Activated CD8-positive, alpha-beta memory T cell treated with anti-CD3 and anti-CD28 coated beads, Interleukin-2, amount 10 ng/mL, durations not matched to agents 7 days and 5 days (primary cell): ENCODE measurements around the gene TP53INP2. TPM values are rescaled to one million over a fixed set of nuclear protein-coding genes. Genes with fewer than 3 reads are reported as not detected.

Experiments
- ATAC-seq: fragments of 150-1000 bp; cut with Tn5 transposase; one replicate; pipeline ENCODE4 v1.10.0; 2021; ENCODE audit warnings: moderate library complexity
- CTCF ChIA-PET: fragments of 350-600 bp; sonication (Branson Sonifier 250); formaldehyde crosslinking; loops from one replicate; lab custom pipeline; 2021; ENCODE audit warnings: antibody characterized with exemption; lab: Charles Lee
- DNase-seq: peaks from one replicate; pipeline ENCODE4 v3.0.0-alpha.2; 2020
- H3K27ac Mint-ChIP-seq: one replicate; pipeline ENCODE4 v1.8.0; 2021; ENCODE audit warnings: mild to moderate bottlenecking, mixed read lengths
- H3K27me3 Mint-ChIP-seq: one replicate; pipeline ENCODE4 v1.8.0; 2021; ENCODE audit warnings: mixed read lengths
- H3K36me3 Mint-ChIP-seq: one replicate; pipeline ENCODE4 v1.8.0; 2021; ENCODE audit warnings: mild to moderate bottlenecking, mixed read lengths
- H3K4me1 Mint-ChIP-seq: one replicate; pipeline ENCODE4 v1.8.0; 2021; ENCODE audit warnings: mixed read lengths
- H3K4me3 Mint-ChIP-seq: one replicate; pipeline ENCODE4 v1.8.0; 2021; ENCODE audit warnings: mild to moderate bottlenecking, moderate library complexity, mixed read lengths
- H3K9me3 Mint-ChIP-seq: one replicate; pipeline ENCODE4 v1.8.0; 2022; ENCODE audit warnings: low read depth, mixed read lengths
- total RNA-seq, 2 experiments: library from RNA; stranded (reverse); gene quantifications; one replicate each; pipeline ENCODE4 v1.2.3, GENCODE V29; 2021

The TP53INP2 gene
- total RNA-seq, 2 experiments from 2014 or later, result 1.4 to 2.4 TPM

DNA sequence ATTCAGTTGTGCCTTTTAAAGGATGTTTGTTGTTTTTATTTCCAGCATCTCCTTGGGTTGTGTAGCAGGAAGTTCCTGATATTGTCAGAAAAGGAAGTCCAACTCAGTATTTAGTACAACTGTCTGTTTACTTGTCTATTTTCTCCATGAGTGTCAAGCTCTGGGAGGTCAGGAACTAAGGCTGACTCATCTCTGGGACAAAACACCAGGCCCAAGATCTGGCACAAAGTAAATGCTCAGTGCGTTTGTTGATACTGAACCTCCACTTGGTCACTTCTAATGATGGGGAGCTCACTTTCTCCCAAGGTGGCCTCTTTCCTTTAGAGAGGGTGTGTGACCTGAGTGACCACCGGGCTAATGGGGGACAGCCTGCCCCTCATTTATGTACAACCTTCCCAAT lies 14.7 kb upstream of the TP53INP2 start:
- ATAC-seq (no peak), DNase-seq (no peak)
- Mint-ChIP-seq H3K4me1 (no peaks in the 10 kb centered on the region), H3K9me3 (no peaks in the 10 kb centered on the region), H3K27ac (no peak overlapping the region), H3K36me3 (no peaks in the 10 kb centered on the region), H3K4me3 (no peak overlapping the region), H3K27me3 (no peaks in the 10 kb centered on the region)
- CTCF ChIA-PET, result no interaction called here

DNA sequence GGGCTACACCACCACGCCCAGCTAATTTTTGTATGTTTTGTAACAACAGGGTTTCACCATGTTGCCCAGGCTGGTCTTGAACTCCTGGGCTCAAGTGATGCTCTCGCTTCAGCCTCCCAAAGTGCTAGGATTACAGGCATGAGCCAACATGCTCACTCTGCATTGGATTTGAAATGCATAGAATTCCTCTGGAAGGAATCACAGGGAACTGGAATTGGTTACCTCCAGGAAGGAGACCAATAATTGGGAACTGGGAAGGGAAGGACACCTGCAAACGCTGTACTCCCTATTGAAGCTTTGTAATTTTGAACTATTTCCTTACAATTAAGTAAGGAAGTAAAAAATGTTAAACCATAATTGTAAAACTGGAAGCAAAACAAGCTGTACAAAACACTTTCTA lies 12.3 kb upstream of the TP53INP2 start:
- Mint-ChIP-seq H3K4me3 (no peak overlapping the region), H3K36me3 (no peaks in the 10 kb centered on the region), H3K4me1 (no peaks in the 10 kb centered on the region), H3K9me3 (no peaks in the 10 kb centered on the region), H3K27me3 (no peaks in the 10 kb centered on the region), H3K27ac (no peak overlapping the region)
- DNase-seq (no peak), ATAC-seq (no peak)
- CTCF ChIA-PET, result no interaction called here

DNA sequence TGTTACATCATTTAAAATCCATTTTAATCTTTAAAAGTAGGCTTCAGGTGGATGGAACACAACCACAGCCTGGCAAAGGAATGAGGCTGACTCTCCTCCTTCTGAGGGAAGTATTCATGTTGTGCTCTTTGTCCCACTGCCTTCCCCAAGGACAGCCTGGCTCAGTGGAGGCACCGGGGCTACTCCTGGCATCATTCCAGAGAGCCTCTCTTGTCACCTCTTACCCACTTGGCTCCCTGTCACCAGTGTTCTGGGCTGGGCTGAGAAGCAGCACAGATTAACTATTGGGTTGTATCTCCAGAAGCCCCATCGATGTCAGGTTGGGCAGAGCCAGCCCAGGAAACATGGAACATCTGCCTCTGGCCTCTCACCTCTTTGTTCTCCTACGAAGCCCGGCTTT lies 10.7 kb upstream of the TP53INP2 start:
- no peak for ATAC-seq
- peaks cover 4% of the 10 kb centered on the region for H3K27me3 Mint-ChIP-seq
- H3K4me3 Mint-ChIP-seq, result no peak overlapping the region
- H3K4me1 Mint-ChIP-seq, result no peaks in the 10 kb centered on the region
- DNase-seq, result no peak
- CTCF ChIA-PET, result no interaction called here
- H3K27ac Mint-ChIP-seq, result no peak overlapping the region
- H3K36me3 Mint-ChIP-seq, result no peaks in the 10 kb centered on the region
- H3K9me3 Mint-ChIP-seq, result no peaks in the 10 kb centered on the region

DNA sequence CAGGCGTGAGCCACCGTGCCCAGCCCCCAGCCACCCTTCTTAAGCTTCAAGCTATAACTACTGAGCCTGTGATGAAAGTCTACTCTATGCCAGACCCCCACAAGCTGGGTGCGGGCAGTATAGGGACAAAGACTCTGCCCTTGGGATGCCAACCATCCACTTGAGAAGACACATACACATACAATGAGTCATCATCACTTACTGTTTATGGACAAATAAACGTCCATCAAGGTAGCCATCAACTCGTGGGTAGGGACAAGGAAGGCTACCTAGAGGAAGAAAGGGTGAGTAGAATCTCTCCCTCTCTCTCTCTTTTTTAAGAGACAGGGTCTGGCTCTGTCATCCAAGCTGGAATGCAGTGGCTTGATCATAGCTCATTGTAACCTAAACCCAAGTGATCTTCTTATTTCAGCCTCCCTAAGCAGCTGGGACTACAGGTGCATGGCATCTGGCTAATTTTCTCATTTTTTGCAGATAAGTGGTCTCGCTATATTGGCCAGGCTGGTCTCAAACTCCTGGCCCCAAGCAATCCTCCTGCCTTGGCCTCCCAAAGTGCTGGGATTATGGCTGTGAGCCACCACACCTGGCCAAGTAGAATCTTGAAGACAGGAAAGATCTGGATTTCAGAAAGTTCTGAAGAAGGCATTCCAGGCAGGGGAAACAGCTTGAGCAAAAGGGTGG lies 2.6 kb upstream of the TP53INP2 start:
- DNase-seq, result no peak
- Mint-ChIP-seq H3K36me3 (no peaks in the 10 kb centered on the region), H3K4me1 (peaks cover 16% of the 10 kb centered on the region), H3K9me3 (no peaks in the 10 kb centered on the region), H3K27me3 (peaks cover 23% of the 10 kb centered on the region), H3K4me3 (no peak overlapping the region), H3K27ac (no peak overlapping the region)
- CTCF ChIA-PET, result interaction anchor here (0.5 to 3.8 kb wide), 3 partner anchors 165 to 1683 kb away, joined by 3 to 21 read pairs (median 4); no protein-coding TSS in a partner anchor
- ATAC-seq, result no peak

DNA sequence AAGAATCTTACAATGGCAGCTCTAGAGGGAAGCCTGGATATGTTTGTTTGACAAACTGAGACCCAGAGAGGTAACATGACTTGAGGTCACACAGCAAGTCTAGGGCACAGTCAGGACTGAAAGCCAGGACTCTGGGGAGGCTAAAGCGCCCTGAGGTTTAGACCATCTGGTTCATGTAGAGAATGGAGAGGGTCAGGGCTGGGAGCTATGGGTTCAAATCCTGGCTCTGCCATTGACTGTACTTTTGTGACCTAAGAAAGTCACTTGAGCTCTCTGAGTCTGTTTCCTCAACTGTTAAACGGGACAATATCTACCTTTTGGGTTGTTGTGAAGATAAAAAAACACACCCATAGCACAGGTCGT lies 1.1 kb upstream of the TP53INP2 start:
- DNase-seq (no peak), ATAC-seq (no peak)
- CTCF ChIA-PET, result interaction anchor here (0.6 to 3.8 kb wide), 7 partner anchors 26 to 391 kb away, joined by 3 to 21 read pairs (median 4); partner anchors contain the start of genes DYNLRB1 and PIGU
- H3K4me3 Mint-ChIP-seq, result peak overlapping the region; percentile 83
- H3K27me3 Mint-ChIP-seq, result peaks cover 19% of the 10 kb centered on the region
- H3K27ac Mint-ChIP-seq, result peak overlapping the region; percentile 85
- H3K9me3 Mint-ChIP-seq, result no peaks in the 10 kb centered on the region
- H3K4me1 Mint-ChIP-seq, result peaks cover 18% of the 10 kb centered on the region
- no peaks in the 10 kb centered on the region for H3K36me3 Mint-ChIP-seq

DNA sequence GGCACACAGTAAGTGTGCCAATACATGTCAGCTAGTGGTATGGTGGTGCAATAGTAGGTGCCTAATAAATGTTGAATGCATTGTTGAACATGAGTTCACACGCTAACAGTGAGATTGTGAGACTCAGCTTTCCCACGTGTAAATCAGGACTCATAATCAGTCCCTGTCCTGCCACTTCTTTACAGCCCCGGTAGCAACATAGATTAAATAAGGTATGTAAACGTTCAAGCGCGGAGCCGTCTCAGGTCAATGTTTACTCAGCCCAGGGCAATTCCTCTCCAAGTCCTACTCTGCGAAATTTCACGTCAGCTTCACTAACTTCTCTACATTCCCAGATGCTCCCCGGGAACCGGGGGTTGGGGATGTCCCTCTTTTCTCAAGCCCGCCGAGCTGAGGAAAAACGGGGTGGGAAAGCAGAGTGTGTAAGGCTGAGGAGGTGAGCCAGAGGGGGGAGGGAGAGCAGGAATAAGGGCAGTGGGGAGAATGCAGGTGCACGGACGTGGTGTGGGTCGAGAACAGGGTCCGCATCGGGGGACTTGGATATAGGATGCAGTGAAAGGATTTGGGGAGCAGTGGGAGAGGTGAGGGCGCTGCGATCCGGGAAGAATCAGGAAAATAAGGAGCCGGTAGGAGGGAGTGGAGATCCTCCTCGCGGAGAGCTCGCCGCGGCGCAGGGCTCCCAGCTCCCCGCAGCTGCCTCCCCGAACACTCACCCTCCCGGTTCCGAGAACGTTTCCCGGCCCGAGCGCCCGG lies 544 bp upstream of the TP53INP2 start:
- CTCF ChIA-PET, result interaction anchor here (0.6 to 3.8 kb wide), 9 partner anchors 23 to 391 kb away, joined by 3 to 21 read pairs (median 3); partner anchors contain the start of genes DYNLRB1 and PIGU
- no peak for DNase-seq
- peaks cover 21% of the 10 kb centered on the region for H3K4me1 Mint-ChIP-seq
- no peak for ATAC-seq
- H3K4me3 Mint-ChIP-seq, result peak overlapping the region; percentile 83
- no peaks in the 10 kb centered on the region for H3K36me3 Mint-ChIP-seq
- no peaks in the 10 kb centered on the region for H3K9me3 Mint-ChIP-seq
- peaks cover 19% of the 10 kb centered on the region for H3K27me3 Mint-ChIP-seq
- H3K27ac Mint-ChIP-seq, result peak overlapping the region; percentile 85

DNA sequence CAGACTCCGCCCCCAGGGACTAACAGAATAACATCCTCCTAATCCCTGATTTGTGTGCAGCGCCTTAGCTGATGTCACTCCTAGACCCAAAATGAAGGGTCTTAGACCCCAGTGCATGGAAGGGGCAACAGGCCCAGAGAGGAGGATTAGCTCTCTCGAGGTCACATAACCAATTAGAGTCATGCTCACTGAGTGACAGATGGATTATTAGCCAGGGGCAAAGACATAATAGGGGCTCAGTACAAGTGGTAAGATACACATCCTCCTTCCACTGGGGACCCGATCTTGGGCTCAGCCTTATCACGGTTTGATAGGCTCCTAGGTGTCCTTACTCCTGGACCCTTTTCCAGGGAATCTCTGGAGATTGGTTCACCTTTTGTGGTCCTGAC lies 858 bp downstream of the TP53INP2 start:
- no peaks in the 10 kb centered on the region for H3K9me3 Mint-ChIP-seq
- H3K27ac Mint-ChIP-seq, result peak overlapping the region; percentile 79
- no peaks in the 10 kb centered on the region for H3K36me3 Mint-ChIP-seq
- no peak for ATAC-seq
- DNase-seq, result no peak
- CTCF ChIA-PET, result interaction anchor here (1.1 to 4.9 kb wide), 5 partner anchors 24 to 393 kb away, joined by 3 to 43 read pairs (median 7); no protein-coding TSS in a partner anchor
- peak overlapping the region; percentile 83 for H3K4me3 Mint-ChIP-seq
- peaks cover 19% of the 10 kb centered on the region for H3K27me3 Mint-ChIP-seq
- H3K4me1 Mint-ChIP-seq, result peaks cover 22% of the 10 kb centered on the region

DNA sequence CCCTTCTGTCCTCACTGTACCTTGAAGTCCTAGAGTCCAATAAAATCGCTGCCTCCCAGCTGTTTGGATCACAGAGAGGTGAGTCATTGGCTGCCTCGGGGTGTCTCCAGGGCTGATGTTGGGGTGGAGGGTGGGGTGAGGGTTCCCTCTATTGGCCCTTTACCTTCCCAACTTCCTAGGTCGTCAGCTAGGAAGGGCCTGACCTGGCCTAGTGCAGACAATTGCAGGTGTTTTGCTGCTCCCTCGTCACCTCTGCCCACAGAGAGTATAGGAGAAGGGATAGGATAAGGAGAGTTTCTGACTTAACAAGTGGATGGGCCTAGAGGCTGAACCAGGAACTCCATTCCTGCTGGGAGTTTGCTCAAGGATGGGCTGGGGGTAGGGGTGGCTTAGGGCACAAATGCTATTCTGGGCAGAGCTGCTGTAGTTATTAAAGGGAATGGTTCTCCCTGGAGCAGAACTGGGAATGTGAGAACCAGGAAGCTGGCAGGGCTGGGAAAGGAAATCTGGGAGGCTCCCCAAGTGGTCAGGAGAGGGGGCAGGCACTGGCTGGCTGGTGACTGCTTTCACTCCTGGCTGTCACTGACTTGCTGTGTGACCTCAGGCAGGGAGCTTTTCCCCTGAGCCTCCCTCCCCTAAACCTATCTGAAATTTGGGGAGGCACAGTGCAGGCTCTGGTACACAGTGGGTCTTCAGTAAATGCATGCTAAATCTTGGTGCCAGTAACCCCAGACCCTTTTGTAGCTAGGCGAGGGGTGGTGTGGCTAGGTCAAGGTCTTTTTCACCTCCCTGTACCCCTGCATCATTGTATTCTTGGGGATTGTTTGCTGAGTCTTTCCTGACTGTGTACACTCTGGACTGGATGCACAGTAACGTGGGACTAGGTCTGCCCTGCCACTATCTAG lies 1.5 kb downstream of the TP53INP2 start:
- ATAC-seq, result no peak
- Mint-ChIP-seq H3K27me3 (peaks cover 24% of the 10 kb centered on the region), H3K27ac (peak overlapping the region; percentile 5), H3K9me3 (no peaks in the 10 kb centered on the region), H3K4me3 (peak overlapping the region; percentile 83), H3K36me3 (no peaks in the 10 kb centered on the region), H3K4me1 (peaks cover 28% of the 10 kb centered on the region)
- no peak for DNase-seq
- CTCF ChIA-PET, result interaction anchor here (1.1 to 4.9 kb wide), 4 partner anchors 64 to 393 kb away, joined by 3 to 43 read pairs (median 24); no protein-coding TSS in a partner anchor

DNA sequence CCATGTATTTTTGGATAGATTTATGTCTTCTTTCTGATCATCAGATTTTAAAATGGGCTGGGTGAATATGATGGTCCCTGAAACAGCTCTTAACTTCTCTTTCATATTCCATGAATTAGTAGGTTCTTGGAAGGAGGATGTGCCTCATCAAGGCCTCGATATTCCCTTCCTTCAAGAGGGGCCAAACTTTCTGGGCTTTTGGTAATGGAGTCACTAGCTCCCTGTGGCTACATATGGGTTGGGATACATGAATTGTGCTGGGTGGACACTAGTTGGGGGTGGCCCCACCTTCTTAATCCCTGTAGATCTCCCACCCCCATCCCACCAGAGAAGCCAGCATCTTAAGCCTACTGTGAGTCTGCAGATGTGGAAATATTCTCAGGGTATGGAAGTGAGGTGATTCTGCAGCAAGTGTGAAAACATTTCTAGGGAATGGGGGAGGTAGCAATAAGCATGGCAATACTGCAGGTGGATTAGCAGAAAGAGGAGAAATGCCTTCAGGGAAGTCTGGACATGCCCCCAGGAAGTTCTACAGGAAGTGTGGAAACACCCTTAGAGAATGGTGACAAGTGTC lies 2.2 kb downstream of the TP53INP2 start:
- H3K36me3 Mint-ChIP-seq, result no peaks in the 10 kb centered on the region
- peaks cover 25% of the 10 kb centered on the region for H3K27me3 Mint-ChIP-seq
- H3K4me3 Mint-ChIP-seq, result no peak overlapping the region
- CTCF ChIA-PET, result interaction anchor here (2.1 to 4.9 kb wide), 3 partner anchors 63 to 394 kb away, joined by 7 to 43 read pairs (median 42); no protein-coding TSS in a partner anchor
- peaks cover 30% of the 10 kb centered on the region for H3K4me1 Mint-ChIP-seq
- H3K9me3 Mint-ChIP-seq, result no peaks in the 10 kb centered on the region
- no peak for ATAC-seq
- H3K27ac Mint-ChIP-seq, result no peak overlapping the region
- no peak for DNase-seq

DNA sequence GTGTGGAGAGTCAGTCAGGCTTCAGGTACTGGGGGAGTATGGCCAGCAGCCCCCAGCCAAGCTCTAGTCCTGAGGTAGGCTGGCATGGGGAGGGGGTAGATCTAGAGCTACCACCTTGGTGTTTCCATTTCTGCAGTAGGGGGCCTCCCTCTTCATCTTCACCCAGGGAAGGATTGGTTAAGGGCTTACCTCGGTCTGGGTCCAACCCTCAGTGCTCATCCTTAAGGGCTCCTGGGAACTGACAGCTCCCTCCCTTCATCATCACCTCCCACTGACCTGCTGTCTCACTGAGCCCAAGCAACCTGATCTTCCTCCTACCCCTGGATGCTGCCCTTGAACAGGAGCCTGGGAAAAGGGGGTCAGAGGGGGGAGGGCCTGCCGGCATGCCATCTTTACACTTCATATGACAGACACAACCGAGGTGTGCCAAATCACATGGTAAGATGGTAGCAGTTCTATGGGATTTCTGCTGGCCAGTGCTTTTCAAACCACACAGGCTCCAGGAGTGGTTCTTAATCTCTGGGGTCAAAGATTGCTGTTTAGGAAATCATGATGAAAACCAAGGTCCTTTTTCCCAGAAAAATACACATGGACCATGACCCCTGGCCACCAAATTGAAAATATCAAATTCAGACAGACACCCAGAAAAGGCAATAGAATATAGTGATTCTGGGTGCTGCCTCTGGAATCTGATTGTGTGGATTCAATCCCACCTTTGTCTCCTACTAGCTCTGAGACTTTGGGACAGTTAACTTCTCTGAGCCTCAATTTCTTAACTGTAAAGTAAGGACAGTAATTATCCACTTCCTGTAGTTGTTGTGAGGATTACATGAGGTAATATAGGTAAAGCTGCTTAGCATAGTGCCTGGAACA lies 3.0 kb downstream of the TP53INP2 start:
- H3K4me1 Mint-ChIP-seq, result peaks cover 30% of the 10 kb centered on the region
- no peaks in the 10 kb centered on the region for H3K36me3 Mint-ChIP-seq
- H3K27ac Mint-ChIP-seq, result no peak overlapping the region
- DNase-seq (no peak), ATAC-seq (no peak)
- CTCF ChIA-PET, result interaction anchor here (0.8 to 4.9 kb wide), 10 partner anchors 23 to 880 kb away, joined by 3 to 43 read pairs (median 4); partner anchors contain the start of genes DYNLRB1 and MAP1LC3A
- H3K4me3 Mint-ChIP-seq, result no peak overlapping the region
- H3K27me3 Mint-ChIP-seq, result peaks cover 19% of the 10 kb centered on the region
- H3K9me3 Mint-ChIP-seq, result no peaks in the 10 kb centered on the region

DNA sequence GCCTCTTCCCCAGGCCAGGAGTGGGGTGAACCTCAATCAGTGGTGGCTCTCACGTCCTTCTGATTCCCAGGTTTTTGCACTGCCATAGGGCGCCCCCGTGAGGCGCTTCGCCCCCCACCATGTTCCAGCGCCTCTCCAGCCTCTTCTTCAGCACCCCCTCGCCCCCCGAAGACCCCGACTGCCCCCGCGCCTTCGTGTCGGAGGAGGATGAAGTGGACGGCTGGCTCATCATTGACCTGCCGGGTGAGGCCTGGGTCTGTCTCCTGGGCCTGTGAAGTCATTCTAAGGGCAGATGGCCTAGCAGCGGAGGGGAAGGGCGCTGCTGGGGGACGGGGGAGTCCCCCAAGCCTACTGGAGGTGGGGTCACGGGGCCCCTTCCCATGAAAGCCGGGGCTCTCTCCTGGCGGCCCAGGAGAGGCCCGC lies 4.5 kb downstream of the TP53INP2 start:
- H3K36me3 Mint-ChIP-seq, result peaks cover 5% of the 10 kb centered on the region
- CTCF ChIA-PET, result interaction anchor here (1.0 to 4.9 kb wide), 6 partner anchors 11 to 396 kb away, joined by 5 to 43 read pairs (median 10); partner anchors contain the start of genes DYNLRB1 and MAP1LC3A
- peaks cover 7% of the 10 kb centered on the region for H3K27me3 Mint-ChIP-seq
- ATAC-seq (peak; percentile 7), DNase-seq (peak; percentile 72)
- H3K9me3 Mint-ChIP-seq, result no peaks in the 10 kb centered on the region
- peak overlapping the region; percentile 61 for H3K27ac Mint-ChIP-seq
- peaks cover 25% of the 10 kb centered on the region for H3K4me1 Mint-ChIP-seq
- H3K4me3 Mint-ChIP-seq, result peak overlapping the region; percentile 75
